HTR-8/SVneo (cell line): ENCODE results near the gene PPY.
A peak's percentile ranks its signal among the peaks of the same experiment; 100 is the strongest.
"Not testable (repeated sequence)": the region's sequence is repeated elsewhere in the genome, so short reads cannot be mapped to it uniquely, and the experiment has no call there.

Experiments used
- DNase-seq: peaks from one replicate; pipeline ENCODE4 v3.0.0; 2011; ENCODE audit warnings: low spot score, mixed read lengths; ENCODE audit not compliant: insufficient read length
- FAIRE-seq: peaks from 2 replicates; lab custom pipeline; 2011; peaks lifted over from hg19 to GRCh38; lab: Jason Lieb, UNC

Gene PPY

DNA sequence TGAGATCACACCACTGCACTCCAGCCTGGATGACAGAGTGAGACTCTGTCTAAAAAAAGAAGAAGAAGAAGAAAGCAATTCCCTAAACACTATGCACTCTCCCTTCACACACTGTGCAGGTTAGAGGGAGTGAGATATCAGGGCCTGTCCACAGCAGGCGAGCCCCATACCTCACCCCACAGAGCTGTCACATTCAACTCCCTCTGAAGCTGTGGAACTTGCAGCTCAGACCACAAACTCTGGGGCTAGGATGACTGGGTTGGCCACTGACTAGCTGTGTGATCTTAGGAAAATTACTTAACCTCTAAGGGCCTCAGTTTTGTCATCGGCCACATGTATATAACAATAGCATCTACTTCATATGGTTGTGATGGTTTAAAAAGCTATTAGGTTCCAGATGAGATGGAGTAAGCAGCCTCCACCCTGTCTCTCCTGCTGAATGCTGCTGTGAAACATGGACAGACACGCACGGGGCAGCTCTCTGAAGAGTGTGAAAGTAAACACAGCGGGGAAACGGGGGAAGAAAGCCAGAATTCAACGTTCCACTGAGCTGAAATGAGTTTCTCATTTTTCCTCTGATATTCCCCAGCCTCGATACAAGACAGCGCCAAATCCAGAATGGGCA is 25.1 kb upstream of the PPY start:
- DNase-seq (no peak), FAIRE-seq (no peak)

- FAIRE-seq = peak; percentile 52
- DNase-seq = no peak
Observed at GRCh38 chr17:43966276-43966675, 24.0 kb upstream of the PPY start.

GRCh38 chr17:43962479-43962878 is 20.2 kb upstream of the PPY start:
- FAIRE-seq = no peak
- DNase-seq = no peak

DNA sequence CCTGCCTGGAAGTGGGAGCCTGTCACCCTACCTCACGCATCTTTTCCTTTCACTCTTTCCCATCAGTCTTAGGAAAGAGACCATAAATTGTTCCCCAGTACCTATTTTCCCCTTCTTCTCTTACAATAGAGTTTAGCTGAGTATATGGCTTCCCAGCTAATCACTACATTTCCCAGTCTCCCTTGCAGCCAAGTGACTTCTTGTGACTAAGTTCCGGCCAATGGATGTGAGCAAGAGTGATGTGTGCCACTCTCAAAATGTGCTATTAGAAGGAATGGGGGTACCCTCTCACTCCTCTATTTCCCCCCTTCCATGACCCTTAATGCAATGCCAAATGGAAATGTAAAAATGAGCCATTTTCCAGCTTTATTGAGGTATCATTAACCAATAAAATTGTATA is 19.7 kb upstream of the PPY start:
- FAIRE-seq = no peak

DNA sequence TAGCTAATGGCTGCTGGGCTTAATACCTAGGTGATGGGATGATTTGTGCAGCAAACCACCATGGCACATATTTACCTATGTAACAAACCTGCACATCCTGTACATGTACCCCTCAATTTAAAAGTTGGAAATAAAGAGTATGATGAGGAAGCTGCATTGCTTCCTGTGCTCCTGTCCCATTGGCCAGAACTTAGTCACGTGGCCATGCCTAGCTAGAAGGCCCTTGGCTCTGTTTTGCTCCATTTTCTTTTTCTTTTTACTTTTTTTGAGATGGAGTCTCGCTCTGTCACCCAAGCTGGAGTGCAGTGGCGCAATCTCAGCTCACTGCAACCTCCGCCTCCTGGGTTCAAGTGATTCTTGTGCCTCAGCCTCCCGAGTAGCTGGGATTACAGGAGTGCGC is 19.0 kb upstream of the PPY start:
- not testable (repeated sequence) for FAIRE-seq, DNase-seq

More for the DNA sequence above, 19.7 kb upstream of the PPY start:
- DNase-seq = no peak

- FAIRE-seq (no peak), DNase-seq (no peak)
Observed at GRCh38 chr17:43958748-43959352, 16.6 kb upstream of the PPY start.

- FAIRE-seq (no peak), DNase-seq (no peak)
Observed at GRCh38 chr17:43956222-43956621, 13.9 kb upstream of the PPY start.

DNA sequence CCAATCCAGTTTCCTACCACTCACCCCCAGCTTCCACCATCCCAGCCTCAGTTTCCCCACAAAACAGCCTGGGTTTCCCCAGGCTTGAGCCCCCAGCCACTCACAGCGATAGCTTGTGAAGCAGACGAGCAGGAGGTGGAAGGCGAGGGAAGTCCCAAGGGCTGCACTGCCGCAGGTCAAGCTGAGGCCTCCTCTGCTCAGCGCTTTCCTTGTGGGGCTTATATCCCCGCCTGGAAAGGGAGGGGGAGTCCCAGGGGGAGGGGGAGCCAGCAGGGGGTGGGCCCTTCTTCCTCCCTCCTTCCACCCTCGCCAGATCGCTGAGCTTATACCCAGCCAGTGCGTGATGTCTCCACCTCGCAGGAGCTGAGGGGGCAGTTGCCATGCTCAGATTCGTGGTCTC is 11.5 kb upstream of the PPY start, which contains the start of gene PYY:
Gene PYY, minus strand, starts transcription at position 195 of the 400 bp plus-strand sequence. CDS start 457 bp downstream, outside the sequence.
- DNase-seq (no peak), FAIRE-seq (no peak)

- DNase-seq = no peak
- FAIRE-seq = no peak
Observed at GRCh38 chr17:43952724-43953666, 10.7 kb upstream of the PPY start.

DNA sequence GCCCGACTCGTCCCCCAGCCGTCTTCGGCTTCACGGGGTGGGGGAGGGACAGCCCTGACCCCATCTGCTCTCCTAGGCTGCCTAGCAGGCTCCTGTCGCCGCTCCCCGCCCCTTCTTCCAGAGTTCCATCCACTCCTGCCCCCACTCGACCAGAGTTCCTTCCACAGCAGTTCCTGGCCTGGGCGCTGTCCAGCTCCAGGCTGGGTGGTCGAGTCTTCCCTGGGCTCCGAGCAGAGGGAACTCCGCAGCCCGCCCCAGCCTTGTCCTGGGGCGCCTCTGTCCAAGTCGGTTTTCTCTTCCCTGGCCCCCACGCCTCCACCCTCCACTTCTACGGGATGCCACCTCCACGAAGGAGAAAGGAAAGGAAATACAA is 10.1 kb upstream of the PPY start:
- FAIRE-seq (no peak), DNase-seq (no peak)

DNA sequence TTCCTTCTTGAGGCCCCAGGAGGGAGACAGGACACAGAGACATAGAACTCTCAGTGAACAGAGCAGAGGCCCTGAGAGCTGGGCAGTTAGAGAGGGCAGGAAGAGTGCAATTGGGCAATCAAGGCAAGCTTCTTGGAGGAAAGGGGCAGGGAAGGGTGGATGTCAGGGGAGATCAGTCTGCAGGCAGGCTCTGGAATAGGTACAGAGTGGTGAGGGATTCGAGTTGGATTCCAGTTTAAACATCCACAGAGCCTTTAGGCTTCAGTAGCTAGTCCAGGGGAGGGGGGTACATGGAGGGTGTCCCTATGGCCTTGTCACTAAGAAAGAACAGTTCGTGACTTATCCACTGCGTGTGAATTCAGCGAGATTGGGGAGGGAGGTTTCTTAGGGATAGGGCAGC is 9.5 kb upstream of the PPY start:
- FAIRE-seq = no peak
- no peak for DNase-seq

GRCh38 chr17:43950554-43950953 is 8.3 kb upstream of the PPY start:
- DNase-seq = no peak
- FAIRE-seq = peak; percentile 62

GRCh38 chr17:43949781-43950180 is 7.5 kb upstream of the PPY start:
- no peak for DNase-seq
- FAIRE-seq = peak; percentile 62

DNA sequence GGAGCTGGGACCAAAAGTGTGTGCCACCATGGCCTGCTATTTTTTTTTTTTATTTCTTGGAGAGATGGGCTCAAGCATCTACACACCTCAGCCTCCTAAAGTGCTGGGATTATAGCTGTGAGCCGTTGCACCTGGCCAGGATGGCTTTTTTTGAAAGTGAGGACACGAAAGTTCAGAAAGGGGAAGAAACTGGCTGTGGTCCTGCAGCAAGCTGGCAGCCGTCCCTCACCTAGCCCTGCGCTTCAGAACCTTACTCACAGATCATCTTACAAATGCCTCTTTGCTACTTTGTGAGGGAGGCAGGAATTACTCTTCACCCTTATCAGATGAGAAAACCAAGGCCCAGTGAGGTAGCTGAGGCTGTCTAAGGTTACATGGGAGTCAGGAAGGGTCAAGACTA is 4.5 kb upstream of the PPY start:
- FAIRE-seq (no peak), DNase-seq (no peak)

- DNase-seq = no peak
Observed at GRCh38 chr17:43945074-43945829, 3.0 kb upstream of the PPY start.

GRCh38 chr17:43940630-43941029 is 1.6 kb downstream of the PPY start:
- DNase-seq (peak; percentile 79), FAIRE-seq (peak; percentile 93)

More at GRCh38 chr17:43945074-43945829, 3.0 kb upstream of the PPY start:
- no peak for FAIRE-seq

GRCh38 chr17:43939886-43940285 is 2.4 kb downstream of the PPY start:
- DNase-seq = no peak
- peak; percentile 44 for FAIRE-seq

- FAIRE-seq = not testable (repeated sequence)
Observed at GRCh38 chr17:43939452-43939851, 2.8 kb downstream of the PPY start.

DNA sequence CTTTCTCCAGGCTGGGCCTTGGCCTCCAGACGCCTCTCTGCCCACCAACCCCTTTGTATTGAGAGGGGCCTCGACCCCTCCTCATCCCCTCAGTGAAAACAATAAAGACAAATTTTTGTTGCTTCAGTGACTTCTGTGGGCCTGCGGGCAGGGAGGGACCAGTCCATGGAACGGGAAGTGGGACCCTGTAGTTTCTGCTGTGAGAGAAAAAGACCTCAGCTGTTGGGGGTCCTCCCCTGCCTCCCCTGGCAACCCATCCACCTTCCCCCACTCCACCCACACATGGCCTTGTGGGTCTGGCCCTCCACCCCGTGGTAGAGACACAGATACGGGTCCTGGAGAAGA is 3.5 kb downstream of the PPY start:
- no peak for DNase-seq
- FAIRE-seq = no peak

More at GRCh38 chr17:43939452-43939851, 2.8 kb downstream of the PPY start:
- DNase-seq = not testable (repeated sequence)

DNA sequence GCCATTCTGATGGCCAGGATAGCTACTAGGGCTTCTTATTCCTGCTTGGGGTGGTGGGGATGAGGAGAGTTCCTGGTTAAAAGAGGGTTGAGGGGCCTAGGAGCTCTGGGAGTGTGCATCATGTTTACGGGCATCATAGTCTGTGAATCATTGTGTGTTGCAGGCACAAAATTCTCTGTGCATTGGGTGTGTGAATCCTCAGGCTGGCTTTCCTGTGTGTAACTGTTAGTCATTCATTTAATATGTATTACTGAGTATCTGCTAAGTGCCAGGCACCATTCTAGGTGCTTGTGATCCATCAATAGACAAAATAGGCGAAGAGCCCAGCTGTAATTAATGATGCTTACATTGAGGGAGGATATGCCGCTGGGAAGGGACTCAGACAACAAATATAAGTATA is 5.8 kb downstream of the PPY start:
- FAIRE-seq = no peak
- no peak for DNase-seq
